GM12878 (cell line): ENCODE results near the gene GDI2. TPM values are rescaled to one million over a fixed set of nuclear protein-coding genes. Genes with fewer than 3 reads are reported as not detected.

Experiments used
- ATF7 ChIP-seq: fragments of 450-650 bp; IDR thresholded peaks from 2 replicates; pipeline ENCODE4 v1.6.1; 2016; ENCODE audit warnings: low read depth, mild to moderate bottlenecking
- BCL11A ChIP-seq: IDR thresholded peaks from 2 replicates; pipeline ENCODE4 v1.6.1; 2011; ENCODE audit warnings: low read depth, low read length
- BCL3 ChIP-seq: IDR thresholded peaks from 2 replicates; pipeline ENCODE4 v1.6.1; 2011; ENCODE audit warnings: borderline replicate concordance, low read depth, mild to moderate bottlenecking, moderate library complexity, low read length; ENCODE audit not compliant: insufficient read depth, poor library complexity, severe bottlenecking
- CHD4 ChIP-seq: fragments of 200-600 bp; sonication (generic); IDR thresholded peaks from 2 replicates; pipeline ENCODE4 v1.6.1; 2016; ENCODE audit warnings: mild to moderate bottlenecking
- CUX1 ChIP-seq: IDR thresholded peaks from 2 replicates; pipeline ENCODE4 v1.6.1; 2012; ENCODE audit warnings: improper control_type of control experiment, low read depth, low read length; ENCODE audit not compliant: insufficient replicate concordance
- DPF2 ChIP-seq: fragments of 450-650 bp; IDR thresholded peaks from 2 replicates; pipeline ENCODE4 v1.6.1; 2017; ENCODE audit warnings: mild to moderate bottlenecking
- ETV6 ChIP-seq, 2 experiments: fragments of 450-650 bp in 1 of 2; IDR thresholded peaks in 1 of 2; conservative IDR thresholded peaks in 1 of 2; 2 replicates each; pipeline ENCODE4 v1.6.1; 2014; ENCODE audit warnings: antibody characterized with exemption in 1 of 2, borderline replicate concordance in 1 of 2, low read depth in 1 of 2, mild to moderate bottlenecking in 1 of 2, moderate library complexity in 1 of 2
- FOXM1 ChIP-seq: IDR thresholded peaks from 2 replicates; pipeline ENCODE4 v1.6.1; 2012; ENCODE audit warnings: low read depth, mild to moderate bottlenecking, inconsistent platforms, low read length, moderate library complexity
- GABPA ChIP-seq: IDR thresholded peaks from 2 replicates; pipeline ENCODE4 v1.6.1; 2014; ENCODE audit warnings: antibody characterized with exemption, low read depth, mild to moderate bottlenecking, inconsistent platforms
- HDAC2 ChIP-seq: fragments of 200-600 bp; sonication (generic); IDR thresholded peaks from 2 replicates; pipeline ENCODE4 v1.6.1; 2017
- IKZF2 ChIP-seq, 2 experiments: fragments of 450-650 bp; IDR thresholded peaks; 2 replicates each; pipeline ENCODE4 v1.6.1; 2017; ENCODE audit warnings: mild to moderate bottlenecking in 2 of 2, moderate library complexity in 2 of 2
- JUND ChIP-seq: IDR thresholded peaks from 2 replicates; pipeline ENCODE4 v1.6.1; 2012; ENCODE audit warnings: low read depth, mild to moderate bottlenecking, low read length, improper control_type of control experiment, moderate library complexity
- KAT2A ChIP-seq: conservative IDR thresholded peaks from 2 replicates; pipeline ENCODE4 v1.6.1; 2011; ENCODE audit warnings: low read depth, low read length; ENCODE audit not compliant: control insufficient read depth
- MEF2B ChIP-seq: fragments of 450-650 bp; IDR thresholded peaks from 2 replicates; pipeline ENCODE4 v1.6.1; 2018; ENCODE audit warnings: mild to moderate bottlenecking, moderate library complexity; ENCODE audit not compliant: partially characterized antibody, poor library complexity, severe bottlenecking
- MXI1 ChIP-seq: fragments of 150-350 bp; IDR thresholded peaks from 2 replicates; pipeline ENCODE4 v1.6.1; 2011; ENCODE audit warnings: low read depth, mild to moderate bottlenecking, inconsistent platforms, low read length, improper control_type of control experiment
- PAX5 ChIP-seq: IDR thresholded peaks from 2 replicates; pipeline ENCODE4 v1.6.1; 2011; ENCODE audit warnings: low read depth, low read length, borderline replicate concordance
- POLR2A ChIP-seq: IDR thresholded peaks from 2 replicates; pipeline ENCODE4 v1.6.1; 2011; ENCODE audit warnings: low read depth, mild to moderate bottlenecking, low read length
- POLR2AphosphoS2 ChIP-seq: IDR thresholded peaks from 2 replicates; pipeline ENCODE4 v1.6.1; 2011; ENCODE audit warnings: low read depth, mild to moderate bottlenecking, low read length, improper control_type of control experiment, moderate library complexity
- RAD51 ChIP-seq: fragments of 450-650 bp; IDR thresholded peaks from 2 replicates; pipeline ENCODE4 v1.6.1; 2016; ENCODE audit warnings: moderate library complexity, mild to moderate bottlenecking, inconsistent platforms
- TAF1 ChIP-seq: IDR thresholded peaks from 2 replicates; pipeline ENCODE4 v1.6.1; 2011; ENCODE audit warnings: mild to moderate bottlenecking, low read depth, low read length, borderline replicate concordance
- TARDBP ChIP-seq: IDR thresholded peaks from 2 replicates; pipeline ENCODE4 v1.6.1; 2016; ENCODE audit warnings: borderline replicate concordance
- TCF7 ChIP-seq: IDR thresholded peaks from 2 replicates; pipeline ENCODE4 v1.6.1; 2014; ENCODE audit warnings: antibody characterized with exemption, borderline replicate concordance
- WRNIP1 ChIP-seq: IDR thresholded peaks from 2 replicates; pipeline ENCODE4 v1.6.1; 2011; ENCODE audit warnings: low read depth, low read length, improper control_type of control experiment, borderline replicate concordance
- YBX1 ChIP-seq: fragments of 450-650 bp; IDR thresholded peaks from 2 replicates; pipeline ENCODE4 v1.6.1; 2016; ENCODE audit warnings: antibody characterized with exemption
- ZNF217 ChIP-seq: fragments of 450-650 bp; IDR thresholded peaks from 2 replicates; pipeline ENCODE4 v1.6.1; 2017; ENCODE audit warnings: antibody characterized with exemption, mild to moderate bottlenecking
- ZZZ3 ChIP-seq: IDR thresholded peaks from 2 replicates; pipeline ENCODE4 v1.6.1; 2011; ENCODE audit warnings: low read depth; ENCODE audit not compliant: control insufficient read depth, insufficient read length
- polyA plus RNA-seq, 11 experiments: library from polyadenylated mRNA; depleted of rRNA in 4 of 11; unstranded in 6 of 11; stranded (reverse) in 5 of 11; fragments of >200 nt; fragmentation: Nextera tagmentation in 4 of 11; fragmentation: Illumina TruSeq in 1 of 11; extraction: Ambion mirVana in 4 of 11; extraction: Trizol in 1 of 11; gene quantifications; 1 replicate in 1 of 11; 2 replicates in 10 of 11; pipeline versions ENCODE4 v1.2.1 to v1.2.3, GENCODE V29; 2011 to 2016; ENCODE audit warnings: inconsistent platforms in 2 of 11, missing spikeins in 2 of 11, low read depth in 1 of 11
- total RNA-seq, 4 experiments: library from RNA; depleted of rRNA in 3 of 4; stranded (reverse); fragments of >200 nt in 3 of 4; fragmentation: Illumina TruSeq in 1 of 4; extraction: Trizol in 1 of 4; gene quantifications; 2 replicates each; pipeline versions ENCODE4 v1.2.1 to v1.2.3, GENCODE V29; 2013 to 2021

The GDI2 gene
- total and polyA plus RNA-seq, 10 of the 15 experiments (the other 5 are each of a cell fraction or from before 2014, with no cell fraction given): 261 to 395 (median 276) TPM

GRCh38 chr10:5862360-5862961 lies 49.2 kb upstream of the GDI2 start (continued):
- no peak for TF ChIP-seq CUX1
- no peak for TF ChIP-seq ZZZ3
- TF ChIP-seq ZNF217: peak; percentile 73
- peak; percentile 89 for TF ChIP-seq FOXM1
- TF ChIP-seq ATF7: peak; percentile 99
- no peak for TF ChIP-seq MXI1
- peak; percentile 84 to 91 for TF ChIP-seq IKZF2 (IDR thresholded peaks at IDR 0.05)
- peak; percentile 39; the same call in 1 of the 2 replicates for TF ChIP-seq GABPA
- no peak for TF ChIP-seq KAT2A
- peak; percentile 35; the same call in 1 of the 2 replicates for TF ChIP-seq TARDBP
- TF ChIP-seq PAX5: peak; percentile 99
- TF ChIP-seq JUND: peak; percentile 54; the same call in 1 of the 2 replicates
- TF ChIP-seq POLR2AphosphoS2: no peak
- no peak for TF ChIP-seq TAF1
- no peak for TF ChIP-seq YBX1
- peak; percentile 85 for TF ChIP-seq BCL11A
- TF ChIP-seq WRNIP1: no peak
- peak; percentile 87 for TF ChIP-seq DPF2
- TF ChIP-seq POLR2A: peak; percentile 46; the same call in 1 of the 2 replicates
- TF ChIP-seq MEF2B: peak; percentile 87
- TF ChIP-seq CHD4: no peak
- peak; percentile 98 for TF ChIP-seq TCF7
- TF ChIP-seq HDAC2: no peak
- TF ChIP-seq ETV6 (conservative IDR thresholded peaks at IDR 0.05 in 1 of 2, IDR thresholded peaks at IDR 0.05 in 1 of 2; ENCODE audit: borderline replicate concordance in 1 of 2, low read depth in 1 of 2): peak in 1 of 2 experiments; percentile 82; a peak in 2 of 4 replicates
- peak; percentile 77 for TF ChIP-seq BCL3
- TF ChIP-seq RAD51: peak; percentile 34; the same call in 1 of the 2 replicates
